H9 (cell line): ENCODE results near the gene DIP2C. TPM values are rescaled to one million over a fixed set of nuclear protein-coding genes. Genes with fewer than 3 reads are reported as not detected.

Experiments
- DNase-seq: peaks from one replicate; pipeline ENCODE4 v3.0.0-alpha.2; 2017
- H2AFZ ChIP-seq: one replicate; pipeline ENCODE4 v1.6.1; 2013; ENCODE audit warnings: mild to moderate bottlenecking, low read length, control low read depth, moderate library complexity
- H2AK5ac ChIP-seq: 2 replicates; pipeline ENCODE4 v1.6.1; 2013; ENCODE audit warnings: low read length, control low read depth, mixed read lengths; ENCODE audit not compliant: insufficient read length
- H2BK120ac ChIP-seq: one replicate; pipeline ENCODE4 v1.6.1; 2013; ENCODE audit warnings: low read depth, mild to moderate bottlenecking, low read length, control low read depth, inconsistent platforms; ENCODE audit not compliant: poor library complexity, severe bottlenecking
- H2BK12ac ChIP-seq: 2 replicates; pipeline ENCODE4 v1.6.1; 2013; ENCODE audit warnings: low read length, control low read depth, mixed read lengths, low read depth; ENCODE audit not compliant: insufficient read length
- H2BK15ac ChIP-seq: 2 replicates; pipeline ENCODE4 v1.6.1; 2013; ENCODE audit warnings: low read depth, low read length, control low read depth
- H2BK20ac ChIP-seq: one replicate; pipeline ENCODE4 v1.6.1; 2013; ENCODE audit warnings: low read depth, mild to moderate bottlenecking, low read length, control low read depth, inconsistent platforms; ENCODE audit not compliant: poor library complexity, severe bottlenecking
- H2BK5ac ChIP-seq: 2 replicates; pipeline ENCODE4 v1.6.1; 2013; ENCODE audit warnings: low read length, control low read depth, mixed read lengths; ENCODE audit not compliant: insufficient read length
- H3K14ac ChIP-seq: 2 replicates; pipeline ENCODE4 v1.6.1; 2013; ENCODE audit warnings: low read length, control low read depth; ENCODE audit not compliant: insufficient read depth
- H3K18ac ChIP-seq: 2 replicates; pipeline ENCODE4 v1.6.1; 2013; ENCODE audit warnings: low read depth, mild to moderate bottlenecking, mixed read lengths, low read length, control low read depth; ENCODE audit not compliant: insufficient read length
- H3K23ac ChIP-seq: 2 replicates; pipeline ENCODE4 v1.6.1; 2013; ENCODE audit warnings: low read length, control low read depth, mixed read lengths, low read depth; ENCODE audit not compliant: insufficient read length
- H3K23me2 ChIP-seq: 2 replicates; pipeline ENCODE4 v1.6.1; 2013; ENCODE audit warnings: low read depth, mild to moderate bottlenecking, mixed read lengths, low read length, control low read depth; ENCODE audit not compliant: insufficient read length, poor library complexity, severe bottlenecking
- H3K27ac ChIP-seq: 2 replicates; pipeline ENCODE4 v1.5.1; 2013; ENCODE audit warnings: low read length, control low read depth, mixed read lengths, low read depth; ENCODE audit not compliant: insufficient read length
- H3K27me3 ChIP-seq: 2 replicates; pipeline ENCODE4 v1.6.1; 2013; ENCODE audit warnings: low read length, control low read depth, inconsistent platforms; ENCODE audit not compliant: insufficient read depth
- H3K4ac ChIP-seq: 2 replicates; pipeline ENCODE4 v1.6.1; 2013; ENCODE audit warnings: low read depth, mild to moderate bottlenecking, control low read depth, inconsistent platforms, low read length, moderate library complexity
- H3K4me1 ChIP-seq: 2 replicates; pipeline ENCODE4 v1.6.1; 2013; ENCODE audit warnings: low read length, control low read depth, inconsistent platforms; ENCODE audit not compliant: insufficient read depth
- H3K4me2 ChIP-seq: 2 replicates; pipeline ENCODE4 v1.6.1; 2013; ENCODE audit warnings: low read length, control low read depth, mixed read lengths; ENCODE audit not compliant: insufficient read length, insufficient read depth
- H3K56ac ChIP-seq: 2 replicates; pipeline ENCODE4 v1.6.1; 2013; ENCODE audit warnings: low read depth, mild to moderate bottlenecking, mixed read lengths, low read length, control low read depth; ENCODE audit not compliant: insufficient read length
- H3K79me1 ChIP-seq: 2 replicates; pipeline ENCODE4 v1.6.1; 2013; ENCODE audit warnings: low read depth, mild to moderate bottlenecking, moderate library complexity, low read length, control low read depth, inconsistent platforms; ENCODE audit not compliant: insufficient read depth, poor library complexity, severe bottlenecking
- H3K79me2 ChIP-seq: 2 replicates; pipeline ENCODE4 v1.6.1; 2013; ENCODE audit warnings: low read length, control low read depth, inconsistent platforms; ENCODE audit not compliant: insufficient read depth
- H3K9ac ChIP-seq: 2 replicates; pipeline ENCODE4 v1.6.1; 2013; ENCODE audit warnings: low read length, control low read depth, mixed read lengths; ENCODE audit not compliant: insufficient read length; ENCODE audit errors: extremely low read depth
- H3K9me3 ChIP-seq: one replicate; pipeline ENCODE4 v1.6.1; 2013; ENCODE audit warnings: low read depth, low read length, inconsistent platforms; ENCODE audit not compliant: control insufficient read depth
- H3T11ph ChIP-seq: one replicate; pipeline ENCODE4 v1.6.1; 2013; ENCODE audit warnings: mild to moderate bottlenecking, low read length, control low read depth, inconsistent platforms
- H4K20me1 ChIP-seq: one replicate; pipeline ENCODE4 v1.6.1; 2013; ENCODE audit not compliant: control insufficient read depth, insufficient read length, insufficient read depth
- H4K5ac ChIP-seq: 2 replicates; pipeline ENCODE4 v1.6.1; 2013; ENCODE audit warnings: low read depth, mild to moderate bottlenecking, mixed read lengths, low read length, control low read depth; ENCODE audit not compliant: insufficient read length
- H4K8ac ChIP-seq: replicated peaks from 2 replicates; pipeline ENCODE4 v1.6.1; 2013; ENCODE audit warnings: low read length, control low read depth, mixed read lengths, low read depth; ENCODE audit not compliant: insufficient read length
- H4K91ac ChIP-seq: 2 replicates; pipeline ENCODE4 v1.6.1; 2013; ENCODE audit warnings: low read depth, mild to moderate bottlenecking, moderate library complexity, mixed read lengths, low read length, control low read depth; ENCODE audit not compliant: insufficient read length
- H3K27ac Mint-ChIP-seq, 3 experiments: 2 replicates in 2 of 3; 3 replicates in 1 of 3; pipeline ENCODE4 v1.8.0; 2020 to 2021; ENCODE audit warnings: mixed read lengths in 3 of 3, mild to moderate bottlenecking in 1 of 3, moderate library complexity in 1 of 3
- H3K27me3 Mint-ChIP-seq: 2 replicates; pipeline ENCODE4 v1.8.0; 2021; ENCODE audit warnings: low read depth, mild to moderate bottlenecking, moderate library complexity, mixed read lengths
- H3K36me3 Mint-ChIP-seq, 3 experiments: 2 replicates in 2 of 3; 3 replicates in 1 of 3; pipeline ENCODE4 v1.8.0; 2020 to 2021; ENCODE audit warnings: low read depth in 3 of 3, mixed read lengths in 3 of 3; ENCODE audit not compliant: insufficient read depth in 1 of 3
- H3K4me1 Mint-ChIP-seq, 2 experiments: 2 replicates each; pipeline ENCODE4 v1.8.0; 2020; ENCODE audit warnings: mixed read lengths in 2 of 2
- H3K4me3 Mint-ChIP-seq, 2 experiments: 2 replicates in 1 of 2; 3 replicates in 1 of 2; pipeline ENCODE4 v1.8.0; 2020 to 2021; ENCODE audit warnings: mild to moderate bottlenecking in 2 of 2, mixed read lengths in 2 of 2, moderate library complexity in 1 of 2
- H3K9me3 Mint-ChIP-seq, 2 experiments: 2 replicates in 1 of 2; 3 replicates in 1 of 2; pipeline ENCODE4 v1.8.0; 2020; ENCODE audit warnings: mild to moderate bottlenecking in 2 of 2, mixed read lengths in 2 of 2, moderate library complexity in 1 of 2
- CTCF ChIP-seq: fragments of 200-600 bp; sonication (generic); conservative IDR thresholded peaks from 3 replicates; pipeline ENCODE4 v1.8.0; 2021; ENCODE audit warnings: antibody characterized with exemption, mild to moderate bottlenecking
- WGBS: extraction: QIAGEN DNeasy Blood & Tissue Kit; methylation state at CpG from one replicate; pipeline ENCODE4 v1.1.7; 2013; ENCODE audit warnings: missing lambda C conversion rate, low lambda C conversion rate, mixed read lengths; ENCODE audit not compliant: insufficient read length; ENCODE audit errors: extremely low coverage; 5-methylcytosine and 5-hydroxymethylcytosine counted together
- total RNA-seq: library from RNA; stranded (reverse); gene quantifications from 2 replicates; pipeline ENCODE4 v1.2.1, GENCODE V29; 2021

Gene DIP2C
- total RNA-seq, 1 experiment from 2014 or later = 7.9 TPM

GRCh38 chr10:538895-539294, 150.6 kb downstream of the DIP2C start:
- H3K4me1 ChIP-seq = no peaks in the 10 kb centered on the region
- no peaks in the 10 kb centered on the region for H3K79me2 ChIP-seq
- no peak overlapping the region for H2AK5ac ChIP-seq
- DNase-seq = no peak
- TF ChIP-seq CTCF = no peak
- H2BK5ac ChIP-seq = no peak overlapping the region
- no peaks in the 10 kb centered on the region for H3K9me3 Mint-ChIP-seq
- H3K27me3 Mint-ChIP-seq = no peaks in the 10 kb centered on the region; the same call in 1 of the 2 replicates
- H3K23ac ChIP-seq = no peak overlapping the region
- H3K56ac ChIP-seq = no peak overlapping the region
- no peak overlapping the region for H2BK15ac ChIP-seq
- no CpG with 5 or more reads among the region's 9 CpGs for WGBS
- H3K18ac ChIP-seq = no peak overlapping the region
- H3K36me3 Mint-ChIP-seq = no peaks in the 10 kb centered on the region
- no peak overlapping the region for H3K27ac Mint-ChIP-seq
- no peak overlapping the region for H3K14ac ChIP-seq
- H3K4ac ChIP-seq = no peak overlapping the region
- H3T11ph ChIP-seq = no peak overlapping the region
- no peak overlapping the region for H2BK12ac ChIP-seq
- H2BK20ac ChIP-seq = no peak overlapping the region
- H4K8ac ChIP-seq = no peak overlapping the region
- no peaks in the 10 kb centered on the region for H3K27me3 ChIP-seq
- H3K4me1 Mint-ChIP-seq = peaks cover 11 to 12% of the 10 kb centered on the region in 2 experiments
- H3K23me2 ChIP-seq = no peaks in the 10 kb centered on the region
- no peaks in the 10 kb centered on the region for H3K9me3 ChIP-seq
- no peak overlapping the region for H3K9ac ChIP-seq
- H3K79me1 ChIP-seq = no peaks in the 10 kb centered on the region
- H2AFZ ChIP-seq = no peak overlapping the region
- no peak overlapping the region for H3K27ac ChIP-seq
- no peak overlapping the region for H3K4me3 Mint-ChIP-seq
- no peak overlapping the region for H4K91ac ChIP-seq
- H2BK120ac ChIP-seq = no peak overlapping the region
- no peak overlapping the region for H4K5ac ChIP-seq
- no peaks in the 10 kb centered on the region for H4K20me1 ChIP-seq
- H3K4me2 ChIP-seq = no peak overlapping the region
